GM23248 (cell line): ENCODE measurements around the gene SYK.

Source experiments
- EZH2 ChIP-seq: fragments of 200-600 bp; sonication (generic); IDR thresholded peaks from 2 replicates; pipeline ENCODE4 v1.6.1; 2018; ENCODE audit warnings: antibody characterized with exemption, mild to moderate bottlenecking; ENCODE audit not compliant: insufficient read depth, poor library complexity, severe bottlenecking
- EZH2phosphoT487 ChIP-seq: fragments of 200-600 bp; sonication (generic); IDR thresholded peaks from 2 replicates; pipeline ENCODE4 v1.6.1; 2018; ENCODE audit warnings: antibody characterized with exemption, moderate library complexity, mild to moderate bottlenecking, low read depth; ENCODE audit not compliant: insufficient read depth

- no peak for TF ChIP-seq EZH2
- TF ChIP-seq EZH2phosphoT487, result no peak
Observed at GRCh38 chr9:90854637-90855175, 53.1 kb downstream of the SYK start.
